GM18526 (cell line): Measurements from ENCODE around the gene C9orf43.
A peak's percentile ranks its signal among the peaks of the same experiment; 100 is the strongest.

ENCODE experiments used
- POLR2A ChIP-seq: IDR thresholded peaks from 3 replicates; pipeline ENCODE4 v1.6.1; 2011; ENCODE audit not compliant: insufficient read length; ENCODE audit errors: extremely low read depth

Gene C9orf43

GRCh38 chr9:113376634-113377567 is 33.6 kb upstream of the C9orf43 start, which contains the start of gene HDHD3:
HDHD3 (minus strand) TSS chr9:113376986; CDS start chr9:113374354, 2,632 bp downstream.
- peak; percentile 36 for TF ChIP-seq POLR2A

- TF ChIP-seq POLR2A: no peak
Observed at GRCh38 chr9:113380869-113381378, 29.6 kb upstream of the C9orf43 start.

GRCh38 chr9:113381909-113382411 is 28.6 kb upstream of the C9orf43 start:
- no peak for TF ChIP-seq POLR2A

- no peak for TF ChIP-seq POLR2A
Observed at GRCh38 chr9:113386571-113387393, 23.8 kb upstream of the C9orf43 start.

GRCh38 chr9:113387560-113388230 is 22.9 kb upstream of the C9orf43 start:
- TF ChIP-seq POLR2A: no peak

GRCh38 chr9:113388833-113389232 is 21.7 kb upstream of the C9orf43 start:
- no peak for TF ChIP-seq POLR2A

- TF ChIP-seq POLR2A: no peak
Observed at GRCh38 chr9:113389451-113389850, 21.1 kb upstream of the C9orf43 start.

GRCh38 chr9:113390192-113390960 is 20.2 kb upstream of the C9orf43 start:
- no peak for TF ChIP-seq POLR2A

GRCh38 chr9:113391917-113392316 is 18.6 kb upstream of the C9orf43 start:
- no peak for TF ChIP-seq POLR2A

GRCh38 chr9:113393281-113393680 is 17.3 kb upstream of the C9orf43 start:
- no peak for TF ChIP-seq POLR2A

GRCh38 chr9:113395000-113395861 is 15.3 kb upstream of the C9orf43 start:
- no peak for TF ChIP-seq POLR2A

- TF ChIP-seq POLR2A: no peak
Observed at GRCh38 chr9:113397203-113397631, 13.3 kb upstream of the C9orf43 start.

- TF ChIP-seq POLR2A: no peak
Observed at GRCh38 chr9:113398796-113399195, 11.8 kb upstream of the C9orf43 start.

GRCh38 chr9:113399646-113400200 is 10.8 kb upstream of the C9orf43 start:
- TF ChIP-seq POLR2A: no peak
